GM23338 (cell line): ENCODE measurements around the gene TMEM252. TPM values are rescaled to one million over a fixed set of nuclear protein-coding genes. Genes with fewer than 3 reads are reported as not detected.

Experiments used
- ATAC-seq: fragments of 200-7000 bp; cut with Tn5 transposase; 3 replicates; pipeline ENCODE4 v1.9.1; 2020
- DNase-seq: peaks from one replicate; pipeline ENCODE4 v3.0.0-alpha.2; 2015; ENCODE audit warnings: low spot score
- H2AFZ ChIP-seq: fragments of 200-600 bp; sonication (generic); 2 replicates; pipeline ENCODE4 v1.8.0; 2016; ENCODE audit warnings: antibody characterized with exemption, mild to moderate bottlenecking, moderate library complexity
- H3F3A ChIP-seq: fragments of 200-600 bp; sonication (generic); replicated peaks from 2 replicates; pipeline ENCODE4 v1.8.0; 2017; ENCODE audit warnings: antibody characterized with exemption, mixed run types, low read depth
- H3K27ac ChIP-seq: fragments of 200-600 bp; sonication (generic); 2 replicates; pipeline ENCODE4 v1.6.1; 2016; ENCODE audit warnings: low read depth
- H3K27me3 ChIP-seq: fragments of 200-600 bp; sonication (generic); 2 replicates; pipeline ENCODE4 v1.8.0; 2016; ENCODE audit warnings: mild to moderate bottlenecking, mixed run types, moderate library complexity; ENCODE audit not compliant: insufficient read depth
- H3K36me3 ChIP-seq: fragments of 200-600 bp; sonication (generic); 2 replicates; pipeline ENCODE4 v1.8.0; 2016; ENCODE audit warnings: mild to moderate bottlenecking; ENCODE audit not compliant: insufficient read depth
- H3K4me1 ChIP-seq: fragments of 200-600 bp; sonication (generic); 2 replicates; pipeline ENCODE4 v1.8.0; 2016; ENCODE audit warnings: mild to moderate bottlenecking, moderate library complexity; ENCODE audit not compliant: insufficient read depth
- H3K4me2 ChIP-seq: fragments of 200-600 bp; sonication (generic); 2 replicates; pipeline ENCODE4 v1.7.1; 2017; ENCODE audit warnings: mixed run types
- H3K4me3 ChIP-seq: fragments of 200-600 bp; sonication (generic); 2 replicates; pipeline ENCODE4 v1.6.1; 2016; ENCODE audit warnings: mixed run types
- H3K79me2 ChIP-seq: fragments of 200-600 bp; sonication (generic); replicated peaks from 2 replicates; pipeline ENCODE4 v1.8.0; 2017; ENCODE audit warnings: mild to moderate bottlenecking; ENCODE audit not compliant: insufficient read depth
- H3K9me2 ChIP-seq: fragments of 200-600 bp; sonication (generic); 2 replicates; pipeline ENCODE4 v1.8.0; 2017; ENCODE audit not compliant: insufficient read depth
- H4K20me1 ChIP-seq: fragments of 200-600 bp; sonication (generic); replicated peaks from 2 replicates; pipeline ENCODE4 v1.8.0; 2017; ENCODE audit warnings: mild to moderate bottlenecking; ENCODE audit not compliant: insufficient read depth
- H3K27ac Mint-ChIP-seq: 2 replicates; pipeline ENCODE4 v1.8.0; 2020; ENCODE audit warnings: inconsistent platforms, mild to moderate bottlenecking, moderate library complexity, mixed read lengths
- H3K27me3 Mint-ChIP-seq: 3 replicates; pipeline ENCODE4 v1.8.0; 2022; ENCODE audit warnings: low read depth, mild to moderate bottlenecking, moderate library complexity, mixed read lengths, inconsistent platforms; ENCODE audit not compliant: insufficient read depth, poor library complexity
- H3K36me3 Mint-ChIP-seq: 3 replicates; pipeline ENCODE4 v1.8.0; 2021; ENCODE audit warnings: low read depth, mild to moderate bottlenecking, inconsistent platforms, moderate library complexity, mixed read lengths
- H3K4me1 Mint-ChIP-seq: 3 replicates; pipeline ENCODE4 v1.8.0; 2020; ENCODE audit warnings: mild to moderate bottlenecking, inconsistent platforms, mixed read lengths
- H3K4me3 Mint-ChIP-seq: 3 replicates; pipeline ENCODE4 v1.8.0; 2021; ENCODE audit warnings: moderate library complexity, mild to moderate bottlenecking, inconsistent platforms, mixed read lengths
- H3K9me3 Mint-ChIP-seq: 3 replicates; pipeline ENCODE4 v1.8.0; 2020; ENCODE audit warnings: moderate library complexity, mild to moderate bottlenecking, inconsistent platforms, mixed read lengths
- CREB1 ChIP-seq: fragments of 250-450 bp; sonication (Bioruptor Pico); IDR thresholded peaks from 2 replicates; pipeline ENCODE4 v1.5.0; 2020; ENCODE audit warnings: low read depth, mild to moderate bottlenecking, moderate library complexity
- EZH2 ChIP-seq: fragments of 200-600 bp; sonication (generic); IDR thresholded peaks from one replicate; pipeline ENCODE4 v1.8.0; 2017; ENCODE audit warnings: antibody characterized with exemption, mild to moderate bottlenecking, low read depth; ENCODE audit not compliant: unreplicated experiment
- EZH2phosphoT487 ChIP-seq: fragments of 200-600 bp; sonication (generic); IDR thresholded peaks from one replicate; pipeline ENCODE4 v1.8.1; 2018; ENCODE audit warnings: antibody characterized with exemption; ENCODE audit not compliant: unreplicated experiment
- JUNB ChIP-seq: IDR thresholded peaks from one replicate; pipeline ENCODE4 v1.6.1; 2016; ENCODE audit warnings: antibody characterized with exemption; ENCODE audit not compliant: unreplicated experiment
- NANOG ChIP-seq: IDR thresholded peaks from 2 replicates; pipeline ENCODE4 v1.6.1; 2016; ENCODE audit warnings: antibody characterized with exemption, borderline replicate concordance
- POLR2AphosphoS5 ChIP-seq: IDR thresholded peaks from 2 replicates; pipeline ENCODE4 v1.6.1; 2016; ENCODE audit warnings: antibody characterized with exemption, low read depth
- ZNF114 ChIP-seq: fragments of 250-450 bp; sonication (Bioruptor Pico); IDR thresholded peaks from 2 replicates; pipeline ENCODE4 v1.5.0; 2020; ENCODE audit warnings: mild to moderate bottlenecking, moderate library complexity
- ZNF331 ChIP-seq: fragments of 250-450 bp; sonication (Bioruptor Pico); IDR thresholded peaks from 2 replicates; pipeline ENCODE4 v1.5.0; 2020; ENCODE audit warnings: low read depth, mild to moderate bottlenecking, moderate library complexity
- polyA plus RNA-seq: library from polyadenylated mRNA; unstranded; fragments of >200 nt; fragmentation: Nextera tagmentation; extraction: Ambion mirVana; gene quantifications from 2 replicates; pipeline ENCODE4 v1.2.1, GENCODE V29; 2016
- total RNA-seq: library from RNA; depleted of rRNA; stranded (reverse); fragments of >200 nt; shearing (Covaris generic); gene quantifications from 2 replicates; pipeline ENCODE4 v1.2.3, GENCODE V29; 2014
- TF ChIP-seq, protein P1 (sequence below): IDR thresholded peaks from 2 replicates; pipeline ENCODE4 v1.6.1; 2016; ENCODE audit warnings: antibody characterized with exemption
- TF ChIP-seq, protein P2 (sequence below): IDR thresholded peaks from one replicate; pipeline ENCODE4 v1.6.1; 2018; ENCODE audit warnings: antibody characterized with exemption; ENCODE audit not compliant: unreplicated experiment

TMEM252 gene
- total and polyA plus RNA-seq, 2 experiments from 2014 or later = not detected

DNA sequence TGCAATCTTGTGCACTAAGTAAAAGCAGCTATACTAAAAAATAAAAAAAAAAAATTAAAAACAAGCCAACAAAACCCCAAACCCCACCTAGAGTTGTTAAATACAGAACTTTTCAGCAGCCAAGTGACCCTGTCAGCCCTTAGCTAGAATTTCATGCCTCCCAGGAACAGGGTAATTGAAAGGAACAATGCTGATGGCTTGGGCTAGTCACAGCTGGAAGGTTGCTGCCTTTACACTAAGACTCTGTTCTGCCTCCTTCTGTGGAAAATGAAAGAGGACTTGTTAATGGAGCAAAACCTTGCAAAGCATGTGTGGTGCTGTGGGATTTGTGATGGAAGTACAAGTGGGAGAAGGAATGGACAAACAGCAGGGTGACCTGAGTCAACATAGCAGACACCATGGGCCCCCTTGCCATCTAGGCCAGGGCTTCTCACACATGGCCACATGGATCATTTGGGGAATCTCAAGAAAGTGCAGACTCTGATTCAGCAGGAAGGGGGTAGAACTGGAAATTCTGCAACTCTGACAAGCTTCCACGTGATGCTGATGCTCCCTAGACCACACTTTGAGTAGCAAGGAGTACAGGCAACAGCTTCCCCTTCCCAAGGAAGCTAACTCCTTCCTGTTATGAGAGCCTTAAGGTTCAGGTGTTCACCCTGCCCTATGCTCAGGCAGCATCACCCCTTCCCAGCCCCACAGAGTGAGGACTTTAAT lies 14.9 kb upstream of the TMEM252 start:
- Histone ChIP-seq H3K9me2 (no peaks in the 10 kb centered on the region), H3K27ac (no peak overlapping the region), H4K20me1 (no peaks in the 10 kb centered on the region), H3K27me3 (peaks cover 6% of the 10 kb centered on the region), H3K4me1 (peaks cover 8% of the 10 kb centered on the region; the same call in 1 of the 2 replicates), H3F3A (no peaks in the 10 kb centered on the region), H3K36me3 (no peaks in the 10 kb centered on the region), H2AFZ (peak overlapping the region; percentile 72), H3K4me3 (no peak overlapping the region), H3K4me2 (no peak overlapping the region), H3K79me2 (no peaks in the 10 kb centered on the region)
- Mint-ChIP-seq H3K4me1 (peaks cover 14% of the 10 kb centered on the region; the same call in 2 of the 3 replicates), H3K36me3 (no peaks in the 10 kb centered on the region), H3K4me3 (no peak overlapping the region), H3K27ac (no peak overlapping the region), H3K9me3 (no peaks in the 10 kb centered on the region), H3K27me3 (peaks cover 13% of the 10 kb centered on the region)
- ATAC-seq (peak; percentile 62), DNase-seq (no peak)
- peak; percentile 66 for TF ChIP-seq JUNB
- TF ChIP-seq POLR2AphosphoS5 = no peak

DNA sequence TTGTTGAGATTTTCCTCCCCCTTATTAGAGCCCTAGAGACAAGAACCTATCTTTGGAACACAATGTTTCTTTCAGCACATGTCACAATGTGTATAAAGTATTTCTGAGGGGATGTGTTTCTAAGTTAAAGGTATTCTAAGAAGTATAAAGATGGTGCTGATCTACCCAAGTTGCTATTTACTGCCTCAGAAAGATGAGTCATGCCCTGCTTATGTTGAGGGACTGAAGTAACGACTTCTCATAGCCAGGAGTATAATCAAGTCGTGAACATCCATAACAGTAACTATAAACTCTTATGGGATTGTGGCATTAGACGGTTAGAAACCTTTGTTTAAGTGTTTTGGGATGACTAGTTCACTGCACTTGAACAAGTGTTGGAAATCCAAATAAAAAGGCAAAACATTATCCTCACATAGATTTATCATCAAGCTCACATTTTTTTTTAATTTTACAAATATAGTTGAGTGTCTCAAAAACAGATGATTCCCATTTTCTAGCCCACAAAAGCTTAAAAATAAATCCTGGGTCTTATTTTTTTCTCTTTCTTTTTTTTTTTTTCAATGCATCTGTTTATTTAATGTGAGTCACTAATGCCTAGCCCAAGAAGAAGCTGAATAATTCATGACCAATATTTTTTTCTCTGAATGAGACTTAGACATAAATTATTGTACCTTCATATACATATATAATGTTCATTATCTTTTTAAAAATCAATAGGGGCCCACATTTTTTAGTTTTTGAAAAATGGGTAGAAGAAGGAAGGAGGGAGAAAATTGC lies 12.2 kb upstream of the TMEM252 start:
- Histone ChIP-seq H3K27ac (no peak overlapping the region), H3K4me2 (no peak overlapping the region), H4K20me1 (no peaks in the 10 kb centered on the region), H3F3A (no peaks in the 10 kb centered on the region), H3K4me1 (no peaks in the 10 kb centered on the region), H3K27me3 (peaks cover 9% of the 10 kb centered on the region), H3K4me3 (no peak overlapping the region), H2AFZ (no peak overlapping the region), H3K79me2 (no peaks in the 10 kb centered on the region), H3K36me3 (no peaks in the 10 kb centered on the region), H3K9me2 (no peaks in the 10 kb centered on the region)
- ATAC-seq = no peak
- no peak overlapping the region for H3K27ac Mint-ChIP-seq
- no peak for DNase-seq
- no peaks in the 10 kb centered on the region for H3K9me3 Mint-ChIP-seq
- H3K36me3 Mint-ChIP-seq = no peaks in the 10 kb centered on the region
- H3K4me3 Mint-ChIP-seq = no peak overlapping the region
- TF ChIP-seq CREB1 (CRISPR knock-in tag) = no peak
- no peak for TF ChIP-seq POLR2AphosphoS5
- no peak for TF ChIP-seq EZH2
- TF ChIP-seq NANOG = no peak
- no peak for TF ChIP-seq EZH2phosphoT487
- H3K4me1 Mint-ChIP-seq = peaks cover 9% of the 10 kb centered on the region; the same call in 2 of the 3 replicates
- peaks cover 4% of the 10 kb centered on the region for H3K27me3 Mint-ChIP-seq

DNA sequence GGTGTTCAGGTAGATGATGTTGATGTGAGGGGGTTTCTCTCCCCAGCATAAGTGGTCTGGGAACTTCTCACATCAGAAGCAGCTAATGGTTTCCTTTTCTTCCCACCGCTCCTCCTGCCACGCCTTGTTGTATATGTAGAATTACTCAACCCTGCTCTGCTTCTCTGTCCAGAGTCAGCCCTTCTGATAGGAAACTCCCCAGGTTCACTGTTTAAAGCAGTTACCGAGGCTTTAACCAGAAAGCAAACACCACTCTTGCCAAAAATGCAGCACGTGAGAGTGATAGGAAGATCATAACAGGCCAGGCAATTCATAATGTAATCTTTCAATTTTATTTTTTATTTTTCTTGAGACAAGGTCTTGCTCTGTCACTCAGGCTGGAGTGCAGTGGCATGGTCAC lies 10.5 kb upstream of the TMEM252 start:
- peaks cover 9% of the 10 kb centered on the region; the same call in 2 of the 3 replicates for H3K4me1 Mint-ChIP-seq
- no peak overlapping the region for H3K4me3 Mint-ChIP-seq
- no peaks in the 10 kb centered on the region for H3K79me2 ChIP-seq
- no peaks in the 10 kb centered on the region for H3K4me1 ChIP-seq
- no peak overlapping the region for H3K4me2 ChIP-seq
- H4K20me1 ChIP-seq = no peaks in the 10 kb centered on the region
- no peaks in the 10 kb centered on the region for H3K9me3 Mint-ChIP-seq
- peaks cover 3% of the 10 kb centered on the region for H3K27me3 Mint-ChIP-seq
- H3K36me3 ChIP-seq = no peaks in the 10 kb centered on the region
- ATAC-seq (no peak), DNase-seq (no peak)
- no peak overlapping the region for H2AFZ ChIP-seq
- H3K9me2 ChIP-seq = no peaks in the 10 kb centered on the region
- no peaks in the 10 kb centered on the region for H3F3A ChIP-seq
- no peaks in the 10 kb centered on the region for H3K36me3 Mint-ChIP-seq
- H3K27ac ChIP-seq = no peak overlapping the region
- no peak overlapping the region for H3K27ac Mint-ChIP-seq
- no peak overlapping the region for H3K4me3 ChIP-seq
- peaks cover 9% of the 10 kb centered on the region for H3K27me3 ChIP-seq
- TF ChIP-seq ZNF331 (CRISPR knock-in tag) = no peak
- no peak for TF ChIP-seq EZH2
- TF ChIP-seq, protein P1, sequence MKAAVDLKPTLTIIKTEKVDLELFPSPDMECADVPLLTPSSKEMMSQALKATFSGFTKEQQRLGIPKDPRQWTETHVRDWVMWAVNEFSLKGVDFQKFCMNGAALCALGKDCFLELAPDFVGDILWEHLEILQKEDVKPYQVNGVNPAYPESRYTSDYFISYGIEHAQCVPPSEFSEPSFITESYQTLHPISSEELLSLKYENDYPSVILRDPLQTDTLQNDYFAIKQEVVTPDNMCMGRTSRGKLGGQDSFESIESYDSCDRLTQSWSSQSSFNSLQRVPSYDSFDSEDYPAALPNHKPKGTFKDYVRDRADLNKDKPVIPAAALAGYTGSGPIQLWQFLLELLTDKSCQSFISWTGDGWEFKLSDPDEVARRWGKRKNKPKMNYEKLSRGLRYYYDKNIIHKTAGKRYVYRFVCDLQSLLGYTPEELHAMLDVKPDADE = no peak
- TF ChIP-seq, protein P2, sequence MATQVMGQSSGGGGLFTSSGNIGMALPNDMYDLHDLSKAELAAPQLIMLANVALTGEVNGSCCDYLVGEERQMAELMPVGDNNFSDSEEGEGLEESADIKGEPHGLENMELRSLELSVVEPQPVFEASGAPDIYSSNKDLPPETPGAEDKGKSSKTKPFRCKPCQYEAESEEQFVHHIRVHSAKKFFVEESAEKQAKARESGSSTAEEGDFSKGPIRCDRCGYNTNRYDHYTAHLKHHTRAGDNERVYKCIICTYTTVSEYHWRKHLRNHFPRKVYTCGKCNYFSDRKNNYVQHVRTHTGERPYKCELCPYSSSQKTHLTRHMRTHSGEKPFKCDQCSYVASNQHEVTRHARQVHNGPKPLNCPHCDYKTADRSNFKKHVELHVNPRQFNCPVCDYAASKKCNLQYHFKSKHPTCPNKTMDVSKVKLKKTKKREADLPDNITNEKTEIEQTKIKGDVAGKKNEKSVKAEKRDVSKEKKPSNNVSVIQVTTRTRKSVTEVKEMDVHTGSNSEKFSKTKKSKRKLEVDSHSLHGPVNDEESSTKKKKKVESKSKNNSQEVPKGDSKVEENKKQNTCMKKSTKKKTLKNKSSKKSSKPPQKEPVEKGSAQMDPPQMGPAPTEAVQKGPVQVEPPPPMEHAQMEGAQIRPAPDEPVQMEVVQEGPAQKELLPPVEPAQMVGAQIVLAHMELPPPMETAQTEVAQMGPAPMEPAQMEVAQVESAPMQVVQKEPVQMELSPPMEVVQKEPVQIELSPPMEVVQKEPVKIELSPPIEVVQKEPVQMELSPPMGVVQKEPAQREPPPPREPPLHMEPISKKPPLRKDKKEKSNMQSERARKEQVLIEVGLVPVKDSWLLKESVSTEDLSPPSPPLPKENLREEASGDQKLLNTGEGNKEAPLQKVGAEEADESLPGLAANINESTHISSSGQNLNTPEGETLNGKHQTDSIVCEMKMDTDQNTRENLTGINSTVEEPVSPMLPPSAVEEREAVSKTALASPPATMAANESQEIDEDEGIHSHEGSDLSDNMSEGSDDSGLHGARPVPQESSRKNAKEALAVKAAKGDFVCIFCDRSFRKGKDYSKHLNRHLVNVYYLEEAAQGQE = no peak
- no peak for TF ChIP-seq CREB1 (CRISPR knock-in tag)
- no peak for TF ChIP-seq ZNF114 (CRISPR knock-in tag)
- TF ChIP-seq EZH2phosphoT487 = no peak
- no peak for TF ChIP-seq JUNB
- TF ChIP-seq NANOG = no peak
